NOMO-1 (cell line): ENCODE data around the gene SUPT5H.
A peak's percentile ranks its signal among the peaks of the same experiment; 100 is the strongest.

Experiments used
- DNase-seq, 2 experiments: peaks; one replicate each; lab custom pipeline; 2025; ENCODE audit not compliant: unreplicated experiment in 2 of 2; lab: John Stamatoyannopoulos, UW

The SUPT5H gene

DNA sequence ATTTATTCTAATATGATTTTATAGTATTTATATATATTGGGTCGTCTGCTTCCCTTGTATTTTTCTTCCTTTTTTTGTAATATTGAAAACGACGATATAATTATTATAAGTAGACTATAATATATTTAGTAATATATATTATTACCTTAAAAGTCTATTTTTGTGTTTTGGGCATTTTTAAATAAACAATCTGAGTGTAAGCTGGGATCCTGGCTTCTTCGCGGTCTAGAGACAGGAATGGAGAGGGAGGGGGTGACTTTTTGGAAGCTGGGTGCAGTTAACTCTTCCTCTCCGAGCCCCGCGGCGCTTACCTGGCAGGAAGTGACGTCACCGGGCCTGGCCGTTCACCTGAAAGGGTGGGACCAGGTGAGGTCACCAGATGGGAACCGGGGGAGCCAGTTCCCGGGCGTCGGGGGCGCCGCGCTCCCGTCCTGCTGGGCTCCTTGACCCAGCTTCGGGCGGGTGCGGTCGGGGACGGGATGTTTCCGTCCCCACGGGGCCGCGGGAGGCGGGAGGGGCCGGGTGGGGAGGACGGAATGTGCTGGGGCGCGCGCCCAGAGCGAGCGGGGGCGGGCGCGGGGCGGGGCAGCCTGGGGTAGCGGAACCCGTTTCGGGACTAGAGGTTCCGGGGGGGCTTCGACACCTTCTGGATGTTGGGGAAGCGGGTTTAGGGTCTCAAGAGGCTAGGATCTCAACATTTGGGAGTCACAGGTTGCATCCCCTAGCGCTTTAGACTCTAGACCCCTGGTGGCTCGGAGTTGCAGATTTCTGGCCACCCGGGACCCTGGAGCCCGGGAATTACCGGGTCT is 36.0 kb upstream of the SUPT5H start:
- DNase-seq: peak; percentile 52 to 76

- peak; percentile 84 to 90 for DNase-seq
Measured at GRCh38 chr19:39410017-39410830, 35.2 kb upstream of the SUPT5H start.

DNA sequence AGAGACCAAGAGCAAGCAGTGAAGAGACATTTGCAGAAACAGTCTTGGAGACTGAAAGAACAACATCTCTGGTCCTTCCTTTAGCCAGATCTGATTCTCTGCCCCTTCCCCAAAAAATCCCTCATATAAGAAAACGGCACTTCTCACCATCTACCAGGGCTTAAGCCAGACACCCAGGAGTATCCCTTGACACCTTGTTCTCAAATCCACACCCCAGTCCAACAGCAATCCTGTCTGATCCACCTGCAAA is 34.6 kb upstream of the SUPT5H start:
- no peak for DNase-seq

GRCh38 chr19:39411081-39411831 is 34.1 kb upstream of the SUPT5H start:
- DNase-seq: peak in 1 of 2 experiments; percentile 69

GRCh38 chr19:39411832-39412099 is 33.6 kb upstream of the SUPT5H start:
- DNase-seq: peak; percentile 85 to 92

DNA sequence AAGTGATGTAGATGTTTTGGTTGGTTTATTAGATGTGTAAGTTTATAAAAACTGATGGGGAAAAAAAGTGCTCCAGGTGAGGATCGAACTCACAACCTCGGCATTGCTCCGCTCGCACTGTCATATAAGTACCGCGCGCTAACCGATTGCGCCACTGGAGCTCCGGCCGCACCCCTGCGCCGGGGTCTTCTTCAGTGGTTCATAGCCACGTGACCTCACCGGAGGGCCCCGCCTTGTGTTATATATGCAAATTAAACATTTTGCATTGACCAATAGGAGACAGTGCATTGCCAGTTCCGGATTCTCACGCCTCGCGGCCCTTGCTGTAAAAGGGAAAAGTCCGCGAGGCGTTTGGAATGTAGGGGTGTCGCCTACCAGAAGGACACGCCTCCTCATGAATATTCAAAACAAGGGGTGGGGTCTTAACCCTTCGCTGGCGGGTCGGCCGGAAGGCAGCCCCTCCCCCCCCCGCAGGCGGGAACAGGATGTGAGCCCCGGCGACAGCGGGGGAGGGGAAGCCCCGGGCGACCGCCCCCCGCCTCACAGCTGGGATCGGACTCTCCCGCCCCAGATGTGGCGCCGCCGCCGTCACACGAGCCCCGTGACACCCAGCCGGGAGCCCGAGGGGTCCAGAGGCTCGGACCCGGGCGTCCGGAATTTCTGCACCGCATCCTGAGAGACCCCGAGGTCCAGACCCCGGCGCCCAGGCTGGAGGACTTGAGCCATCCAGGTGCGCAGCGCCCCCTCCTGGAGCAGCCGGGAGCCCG is 33.1 kb upstream of the SUPT5H start, which contains the start of gene PLEKHG2:
TSS of gene PLEKHG2 (plus strand) at position 570 of the 767 bp plus-strand sequence. CDS start 1,418 bp downstream, outside the sequence.
- peak; percentile 94 to 99 for DNase-seq

- DNase-seq: no peak
Measured at GRCh38 chr19:39412867-39413271, 32.5 kb upstream of the SUPT5H start.

DNA sequence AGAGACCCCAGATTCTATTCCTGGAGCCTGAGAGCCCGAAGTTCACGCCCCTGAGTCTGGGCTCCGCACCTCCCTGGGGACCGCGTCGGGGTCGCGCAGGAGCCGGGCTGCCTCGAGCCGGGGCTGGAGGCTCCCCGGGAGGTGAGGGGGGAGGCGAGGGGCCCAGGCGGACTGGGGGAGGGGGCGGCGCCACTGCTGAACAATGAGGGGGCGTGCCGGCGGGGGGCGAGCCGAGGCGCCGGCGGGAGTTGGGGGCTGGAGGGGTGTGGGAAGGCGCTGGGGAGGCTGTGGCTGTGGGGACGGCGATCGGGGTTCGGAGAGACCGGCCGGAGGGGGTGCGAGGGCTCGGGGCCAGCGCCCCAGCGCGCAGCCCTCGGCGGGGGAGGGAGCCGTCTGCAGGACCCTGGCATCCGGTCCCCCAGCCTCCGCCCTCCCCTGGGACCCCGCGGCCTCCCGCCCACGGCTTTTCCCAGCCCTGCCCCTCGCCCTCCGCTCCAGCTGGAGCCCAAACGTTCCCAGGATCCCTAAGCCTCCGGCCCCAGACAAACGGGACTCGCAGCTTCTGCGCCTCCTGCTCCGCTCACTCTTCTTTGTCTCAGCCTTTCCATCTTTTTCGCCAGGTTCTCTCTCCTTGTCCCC is 32.0 kb upstream of the SUPT5H start:
- DNase-seq: no peak

GRCh38 chr19:39413911-39414608 is 31.3 kb upstream of the SUPT5H start:
- no peak for DNase-seq

- DNase-seq: no peak
Measured at GRCh38 chr19:39415111-39416046, 30.0 kb upstream of the SUPT5H start.

DNA sequence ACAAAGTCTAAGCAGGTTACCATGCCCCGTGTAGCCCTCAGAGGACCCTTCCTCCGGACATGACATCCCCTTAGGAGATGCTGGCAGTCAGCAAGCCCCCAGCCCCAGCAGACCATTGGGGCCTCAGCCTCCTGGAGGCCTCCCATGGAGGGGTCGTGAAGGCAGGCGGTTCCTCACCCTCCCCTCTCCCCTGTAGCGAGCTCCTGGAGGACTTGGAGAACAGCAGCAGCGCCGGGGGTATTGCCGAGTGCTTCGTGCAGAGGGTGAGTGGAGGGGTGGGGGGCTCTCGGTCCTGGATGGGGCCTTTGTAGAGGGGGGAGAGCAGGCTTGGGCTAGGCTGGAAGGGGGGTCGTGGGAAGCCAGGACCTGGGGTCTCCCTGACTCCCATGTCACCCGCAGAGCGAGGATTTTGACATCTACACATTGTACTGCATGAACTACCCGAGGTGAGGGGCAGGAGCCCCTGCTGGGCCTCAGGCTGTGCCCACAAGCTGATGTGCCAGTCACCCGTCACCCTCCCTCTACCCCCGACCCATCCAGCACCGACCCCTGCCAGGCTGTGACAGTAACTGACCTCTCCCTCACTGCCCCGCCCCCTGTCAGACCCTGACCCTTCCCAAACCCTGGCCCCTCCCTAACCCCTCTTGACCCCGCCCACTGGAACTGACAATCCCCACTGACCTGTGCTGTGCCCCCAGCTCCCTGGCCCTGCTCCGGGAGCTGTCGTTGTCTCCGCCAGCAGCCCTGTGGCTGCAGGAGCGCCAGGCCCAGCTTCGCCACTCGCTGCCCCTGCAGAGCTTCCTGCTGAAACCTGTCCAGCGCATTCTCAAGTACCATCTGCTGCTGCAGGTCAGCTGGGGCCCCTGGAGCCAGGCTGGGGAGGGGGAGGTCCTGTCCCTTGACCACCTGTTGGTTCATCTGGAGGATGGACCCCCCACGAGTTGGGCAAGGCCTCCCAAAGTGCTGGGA is 28.9 kb upstream of the SUPT5H start:
- DNase-seq: no peak

GRCh38 chr19:39417463-39418181 is 27.8 kb upstream of the SUPT5H start:
- DNase-seq: no peak

DNA sequence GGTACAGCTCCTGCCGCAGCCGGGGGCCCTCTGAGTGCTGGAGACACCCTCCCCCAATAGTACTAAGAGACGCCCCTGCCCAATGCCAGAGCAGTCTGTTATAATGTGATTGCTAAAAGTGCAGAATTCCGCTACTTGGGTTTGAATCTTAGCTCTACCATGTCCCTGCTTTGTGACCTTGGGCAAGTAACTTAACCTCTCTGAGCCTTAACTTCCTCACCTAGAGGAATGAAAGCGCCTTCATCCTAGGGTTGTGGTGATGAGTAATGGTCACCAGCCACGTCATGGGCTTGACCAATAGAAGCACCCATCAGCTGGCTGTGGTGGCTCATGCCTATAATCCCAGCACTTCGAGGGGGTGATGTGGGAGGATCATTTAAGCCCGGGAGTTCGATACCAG is 26.4 kb upstream of the SUPT5H start:
- DNase-seq: no peak

DNA sequence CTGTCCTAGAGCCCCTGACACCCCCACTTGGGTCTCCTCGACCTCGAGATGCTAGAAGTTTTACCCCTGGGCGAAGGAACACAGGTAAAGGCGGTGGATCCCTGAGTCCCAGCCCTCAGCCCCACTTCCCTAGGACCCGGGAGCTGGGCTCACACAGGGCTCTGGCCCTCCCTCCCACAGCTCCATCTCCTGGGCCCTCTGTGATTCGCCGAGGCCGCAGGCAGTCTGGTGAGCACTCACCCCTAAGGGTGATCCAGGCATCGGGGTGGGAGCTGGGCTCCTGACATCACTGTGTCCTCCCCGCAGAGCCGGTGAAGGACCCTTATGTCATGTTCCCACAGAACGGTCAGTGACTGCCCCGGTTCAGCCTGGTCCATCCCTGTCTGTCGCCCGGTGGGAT is 24.6 kb upstream of the SUPT5H start:
- DNase-seq: no peak

DNA sequence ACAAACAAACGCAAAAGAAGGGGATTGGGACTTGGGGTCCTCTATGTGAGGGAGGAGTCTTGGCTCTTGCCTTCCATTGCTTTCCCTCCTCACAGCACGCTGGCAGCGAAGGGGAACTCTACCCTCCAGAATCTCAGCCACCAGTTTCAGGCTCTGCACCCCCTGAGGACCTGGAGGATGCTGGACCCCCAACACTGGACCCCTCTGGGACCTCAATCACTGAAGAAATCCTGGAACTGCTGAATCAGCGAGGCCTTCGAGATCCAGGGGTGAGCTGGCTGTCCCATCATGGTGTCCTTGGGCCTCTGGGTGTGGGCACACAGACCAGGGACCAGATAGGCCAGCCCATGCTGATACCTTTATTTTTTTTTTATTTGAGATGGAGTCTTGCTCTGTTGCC is 23.4 kb upstream of the SUPT5H start:
- DNase-seq: no peak

DNA sequence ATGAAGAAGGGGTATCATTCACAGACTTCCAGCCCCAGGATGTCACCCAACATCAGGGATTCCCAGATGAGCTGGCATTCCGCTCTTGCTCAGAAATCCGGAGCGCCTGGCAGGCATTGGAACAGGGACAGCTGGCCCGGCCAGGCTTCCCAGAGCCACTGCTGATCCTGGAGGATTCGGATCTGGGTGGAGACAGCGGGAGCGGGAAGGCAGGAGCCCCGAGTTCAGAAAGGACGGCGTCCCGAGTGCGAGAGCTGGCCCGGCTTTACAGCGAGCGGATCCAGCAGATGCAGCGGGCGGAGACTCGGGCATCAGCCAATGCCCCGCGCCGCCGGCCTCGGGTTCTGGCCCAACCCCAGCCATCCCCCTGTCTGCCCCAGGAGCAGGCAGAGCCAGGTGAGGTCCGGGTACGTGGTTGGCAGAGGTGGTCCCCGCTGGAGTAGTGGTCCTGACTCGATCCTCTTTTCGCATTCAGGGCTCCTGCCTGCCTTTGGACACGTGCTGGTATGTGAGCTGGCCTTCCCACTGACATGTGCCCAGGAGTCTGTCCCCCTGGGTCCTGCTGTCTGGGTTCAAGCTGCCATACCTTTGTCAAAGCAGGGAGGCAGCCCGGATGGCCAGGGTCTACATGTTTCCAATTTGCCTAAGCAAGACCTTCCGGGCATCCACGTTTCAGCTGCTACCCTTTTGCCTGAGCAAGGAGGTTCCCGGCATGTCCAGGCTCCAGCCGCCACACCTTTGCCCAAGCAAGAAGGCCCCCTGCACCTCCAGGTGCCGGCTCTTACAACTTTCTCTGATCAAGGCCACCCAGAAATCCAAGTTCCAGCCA is 21.9 kb upstream of the SUPT5H start:
- DNase-seq: no peak
